Activated CD4-positive, alpha-beta T cell treated with anti-CD3 and anti-CD28 coated beads, Interleukin-2, amount 10 ng/mL, durations not matched to agents 7 days and 5 days (primary cell): ENCODE measurements around the gene CES3. TPM values are rescaled to one million over a fixed set of nuclear protein-coding genes. Genes with fewer than 3 reads are reported as not detected.
"Not testable (repeated sequence)": the region's sequence is repeated elsewhere in the genome, so short reads cannot be mapped to it uniquely, and the experiment has no call there.

Experiments
- CTCF ChIA-PET: fragments of 350-600 bp; sonication (Branson Sonifier 250); formaldehyde crosslinking; loops from one replicate; lab custom pipeline; 2021; ENCODE audit warnings: antibody characterized with exemption; lab: Charles Lee
- POLR2A ChIA-PET: fragments of 350-600 bp; sonication (Branson Sonifier 250); formaldehyde crosslinking; loops from one replicate; lab custom pipeline; 2021; ENCODE audit warnings: antibody characterized with exemption; lab: Charles Lee
- DNase-seq: peaks from one replicate; pipeline ENCODE4 v3.0.0-alpha.2; 2020
- H3K27ac Mint-ChIP-seq: one replicate; pipeline ENCODE4 v1.8.0; 2021; ENCODE audit warnings: mild to moderate bottlenecking, moderate library complexity, mixed read lengths
- H3K27me3 Mint-ChIP-seq: one replicate; pipeline ENCODE4 v1.8.0; 2021; ENCODE audit warnings: mixed read lengths
- H3K36me3 Mint-ChIP-seq: one replicate; pipeline ENCODE4 v1.8.0; 2021; ENCODE audit warnings: low read depth, mixed read lengths
- H3K4me1 Mint-ChIP-seq: one replicate; pipeline ENCODE4 v1.8.0; 2021; ENCODE audit warnings: mixed read lengths
- H3K4me3 Mint-ChIP-seq: one replicate; pipeline ENCODE4 v1.8.0; 2021; ENCODE audit warnings: mild to moderate bottlenecking, moderate library complexity, mixed read lengths
- H3K9me3 Mint-ChIP-seq: one replicate; pipeline ENCODE4 v1.8.0; 2021; ENCODE audit warnings: mixed read lengths
- total RNA-seq, 2 experiments: library from RNA; stranded (reverse); gene quantifications; one replicate each; pipeline ENCODE4 v1.2.3, GENCODE V29; 2021

Gene CES3
- total RNA-seq, 2 experiments from 2014 or later: 5.9 to 6.4 TPM

GRCh38 chr16:66977341-66978113 is 16.5 kb downstream of the CES3 start:
- no peaks in the 10 kb centered on the region for H3K27me3 Mint-ChIP-seq
- ChIA-PET POLR2A (no interaction called here), CTCF (interaction anchor here (0.8 to 4.0 kb wide), 20 partner anchors 9 to 208 kb away, joined by 3 to 21 read pairs (median 4); partner anchors contain the start of genes B3GNT9, CES3, FBXL8 and TRADD)
- no peak overlapping the region for H3K4me3 Mint-ChIP-seq
- peak; percentile 91 for DNase-seq
- peaks cover 67% of the 10 kb centered on the region for H3K4me1 Mint-ChIP-seq
- H3K36me3 Mint-ChIP-seq: peaks cover 2% of the 10 kb centered on the region
- H3K9me3 Mint-ChIP-seq: peaks cover under 1% of the 10 kb centered on the region
- peak overlapping the region; percentile 62 for H3K27ac Mint-ChIP-seq

GRCh38 chr16:66979011-66979717 is 18.1 kb downstream of the CES3 start:
- H3K27ac Mint-ChIP-seq: peak overlapping the region; percentile 50
- ChIA-PET CTCF (interaction anchor here (0.6 to 4.0 kb wide), 7 partner anchors 13 to 206 kb away, joined by 3 to 21 read pairs (median 7); partner anchors contain the start of genes FBXL8 and TRADD), POLR2A (no interaction called here)
- no peak for DNase-seq
- H3K9me3 Mint-ChIP-seq: peaks cover 2% of the 10 kb centered on the region
- no peak overlapping the region for H3K4me3 Mint-ChIP-seq
- H3K36me3 Mint-ChIP-seq: peaks cover 5% of the 10 kb centered on the region
- H3K27me3 Mint-ChIP-seq: no peaks in the 10 kb centered on the region
- peaks cover 80% of the 10 kb centered on the region for H3K4me1 Mint-ChIP-seq

- peak overlapping the region; percentile 96 for H3K27ac Mint-ChIP-seq
- no peak overlapping the region for H3K4me3 Mint-ChIP-seq
- CTCF ChIA-PET: interaction anchor here (0.6 to 1.9 kb wide), 8 partner anchors 11 to 270 kb away, joined by 3 to 9 read pairs (median 5); no protein-coding TSS in a partner anchor
These were observed 22.0 kb downstream of the CES3 start for GRCh38 chr16:66983033-66983432.

GRCh38 chr16:66984892-66985311 is 23.8 kb downstream of the CES3 start:
- H3K36me3 Mint-ChIP-seq: peaks cover 5% of the 10 kb centered on the region
- ChIA-PET CTCF (interaction anchor here (0.6 to 2.7 kb wide), 10 partner anchors 10 to 465 kb away, joined by 3 to 16 read pairs (median 3); partner anchors contain the start of gene CES3), POLR2A (interaction anchor here (2.0 kb wide), 1 partner anchor 29 kb away, joined by 6 read pairs; no protein-coding TSS in a partner anchor)
- H3K4me3 Mint-ChIP-seq: peak overlapping the region; percentile 1
- H3K4me1 Mint-ChIP-seq: peaks cover 70% of the 10 kb centered on the region
- H3K9me3 Mint-ChIP-seq: peaks cover 4% of the 10 kb centered on the region
- H3K27me3 Mint-ChIP-seq: no peaks in the 10 kb centered on the region
- peak; percentile 64 for DNase-seq
- peak overlapping the region; percentile 96 for H3K27ac Mint-ChIP-seq

More at GRCh38 chr16:66983033-66983432, 22.0 kb downstream of the CES3 start:
- H3K4me1 Mint-ChIP-seq: peaks cover 79% of the 10 kb centered on the region
- H3K9me3 Mint-ChIP-seq: peaks cover 4% of the 10 kb centered on the region
- peaks cover 5% of the 10 kb centered on the region for H3K36me3 Mint-ChIP-seq
- DNase-seq: no peak
- H3K27me3 Mint-ChIP-seq: no peaks in the 10 kb centered on the region
- POLR2A ChIA-PET: no interaction called here

- peak overlapping the region; percentile 83 for H3K27ac Mint-ChIP-seq
- CTCF ChIA-PET: interaction anchor here (0.9 to 2.7 kb wide), 5 partner anchors 8 to 200 kb away, joined by 3 to 16 read pairs (median 4); no protein-coding TSS in a partner anchor
- DNase-seq: no peak
- peaks cover 4% of the 10 kb centered on the region for H3K9me3 Mint-ChIP-seq
- no peaks in the 10 kb centered on the region for H3K27me3 Mint-ChIP-seq
- H3K36me3 Mint-ChIP-seq: peaks cover 5% of the 10 kb centered on the region
- POLR2A ChIA-PET: no interaction called here
- no peak overlapping the region for H3K4me3 Mint-ChIP-seq
- peaks cover 59% of the 10 kb centered on the region for H3K4me1 Mint-ChIP-seq
These were observed 25.5 kb downstream of the CES3 start for GRCh38 chr16:66986559-66986958.

- Mint-ChIP-seq H3K9me3 (peaks cover 2% of the 10 kb centered on the region), H3K4me1 (peaks cover 47% of the 10 kb centered on the region), H3K4me3 (peak within 1 kb of the TSS; percentile 8), H3K27me3 (no peaks in the 10 kb centered on the region), H3K36me3 (peaks cover 3% of the 10 kb centered on the region), H3K27ac (peak within 1 kb of the TSS; percentile 75)
- DNase-seq: no peak
- POLR2A ChIA-PET: no interaction called here
- CTCF ChIA-PET: interaction anchor here (1.2 to 2.9 kb wide), 6 partner anchors 11 to 167 kb away, joined by 3 to 9 read pairs (median 4); no protein-coding TSS in a partner anchor
These were observed 27.2 kb downstream of the CES3 start, which contains the start of gene CES4A for GRCh38 chr16:66988197-66988788. Gene CES4A (plus strand): TSS chr16:66988589. CDS start chr16:66988773, 184 bp downstream.

DNA sequence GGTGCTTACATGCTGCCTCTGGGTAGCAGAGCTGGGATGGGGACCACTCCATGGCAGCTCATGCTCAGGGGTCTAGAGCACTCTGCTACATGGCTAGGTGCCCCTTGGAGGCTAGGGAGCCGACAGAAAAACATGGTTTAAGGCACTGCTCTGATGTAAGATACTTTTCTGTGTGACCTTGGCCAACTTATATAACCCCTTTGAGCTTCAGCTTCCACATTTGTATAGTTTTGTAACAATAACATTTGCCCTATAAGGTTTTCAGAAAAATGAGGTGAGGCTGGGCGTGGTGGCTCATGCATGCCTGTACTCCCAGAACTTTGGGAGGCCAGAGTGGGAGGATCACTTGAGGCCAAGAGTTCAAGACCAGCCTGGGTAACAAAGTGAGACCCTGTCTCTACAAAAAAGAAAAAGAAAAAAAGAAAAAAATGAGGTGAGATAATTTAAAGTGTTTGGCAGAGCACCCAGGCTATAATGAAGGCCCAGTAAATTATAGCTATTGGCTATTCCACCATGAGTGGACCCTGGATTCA is 30.5 kb downstream of the CES3 start:
- ChIA-PET CTCF (interaction anchor here (0.8 to 2.0 kb wide), 6 partner anchors 8 to 80 kb away, joined by 3 to 12 read pairs (median 3); no protein-coding TSS in a partner anchor), POLR2A (no interaction called here)
- Mint-ChIP-seq H3K4me3 (no peak overlapping the region), H3K4me1 (peaks cover 17% of the 10 kb centered on the region), H3K27ac (no peak overlapping the region), H3K36me3 (no peaks in the 10 kb centered on the region), H3K9me3 (peaks cover 2% of the 10 kb centered on the region), H3K27me3 (no peaks in the 10 kb centered on the region)
- DNase-seq: no peak

DNA sequence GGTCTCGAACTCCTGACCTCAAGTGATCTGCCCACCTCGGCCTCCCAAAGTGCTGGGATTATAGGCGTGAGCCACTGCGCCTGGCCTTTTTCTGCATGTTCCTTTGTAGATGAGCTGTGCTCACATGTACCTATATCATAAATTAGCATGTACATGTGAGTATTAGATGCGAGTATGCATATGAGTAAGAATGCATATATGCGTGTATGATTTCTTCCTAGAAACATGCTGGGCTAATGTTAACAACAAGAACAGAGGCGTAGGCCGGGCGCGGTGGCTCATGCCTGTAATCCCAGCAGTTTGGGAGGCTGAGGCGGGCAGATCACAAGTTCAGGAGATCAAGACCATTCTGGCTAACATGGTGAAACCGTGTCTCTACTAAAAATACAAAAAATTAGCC is 32.5 kb downstream of the CES3 start:
- POLR2A ChIA-PET, DNase-seq: not testable (repeated sequence)

GRCh38 chr16:66996324-66996982 is 35.4 kb downstream of the CES3 start:
- CTCF ChIA-PET: interaction anchor here (0.7 to 2.5 kb wide), 3 partner anchors 13 to 31 kb away, joined by 3 to 11 read pairs (median 7); no protein-coding TSS in a partner anchor
- Mint-ChIP-seq H3K9me3 (no peaks in the 10 kb centered on the region), H3K4me3 (no peak overlapping the region), H3K27me3 (no peaks in the 10 kb centered on the region), H3K27ac (no peak overlapping the region), H3K4me1 (peaks cover 24% of the 10 kb centered on the region), H3K36me3 (peaks cover 3% of the 10 kb centered on the region)
- no peak for DNase-seq
- POLR2A ChIA-PET: no interaction called here

More for the DNA sequence above, 32.5 kb downstream of the CES3 start:
- not testable (repeated sequence) for H3K27me3 Mint-ChIP-seq, H3K27ac Mint-ChIP-seq, H3K4me3 Mint-ChIP-seq, H3K36me3 Mint-ChIP-seq, H3K4me1 Mint-ChIP-seq, H3K9me3 Mint-ChIP-seq
- CTCF ChIA-PET: interaction anchor here (0.6 to 2.0 kb wide), 7 partner anchors 8 to 192 kb away, joined by 3 to 9 read pairs (median 4); no protein-coding TSS in a partner anchor

GRCh38 chr16:66996983-66997358 is 35.9 kb downstream of the CES3 start:
- H3K36me3 Mint-ChIP-seq: peaks cover 9% of the 10 kb centered on the region
- DNase-seq: no peak
- ChIA-PET POLR2A (no interaction called here), CTCF (interaction anchor here (0.7 to 2.5 kb wide), 4 partner anchors 16 to 30 kb away, joined by 3 to 11 read pairs (median 6); no protein-coding TSS in a partner anchor)
- H3K27me3 Mint-ChIP-seq: no peaks in the 10 kb centered on the region
- no peak overlapping the region for H3K27ac Mint-ChIP-seq
- peaks cover 30% of the 10 kb centered on the region for H3K4me1 Mint-ChIP-seq
- H3K9me3 Mint-ChIP-seq: no peaks in the 10 kb centered on the region
- no peak overlapping the region for H3K4me3 Mint-ChIP-seq
